CMK (cell line): ENCODE measurements around the gene PCSK4.
"Not testable (repeated sequence)": the region's sequence is repeated elsewhere in the genome, so short reads cannot be mapped to it uniquely, and the experiment has no call there.

Source experiments
- DNase-seq: peaks from one replicate; pipeline ENCODE4 v3.0.0-alpha.2; 2010; ENCODE audit warnings: low read depth

Gene PCSK4

DNA sequence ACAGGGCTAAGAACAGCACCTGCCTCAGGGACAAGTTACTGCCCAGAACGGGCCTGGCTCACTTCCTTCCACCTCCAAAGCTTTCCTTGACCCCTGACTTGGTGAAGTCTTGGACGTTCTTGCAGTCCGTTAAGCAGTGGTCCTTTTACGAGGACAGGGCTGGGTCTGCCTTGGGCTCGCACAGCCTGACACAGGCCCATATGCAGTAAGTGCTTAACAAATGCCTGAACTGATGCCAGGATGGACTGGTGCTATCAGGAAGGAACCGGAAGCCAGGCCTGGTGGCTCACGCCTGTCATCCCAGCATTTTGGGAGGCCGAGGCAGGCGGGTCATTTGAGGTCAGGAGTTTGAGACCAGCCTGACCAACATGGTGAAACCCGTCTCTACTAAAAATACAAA lies 31.9 kb upstream of the PCSK4 start:
- DNase-seq: no peak

GRCh38 chr19:1521636-1522035 lies 31.5 kb upstream of the PCSK4 start:
- no peak for DNase-seq

DNA sequence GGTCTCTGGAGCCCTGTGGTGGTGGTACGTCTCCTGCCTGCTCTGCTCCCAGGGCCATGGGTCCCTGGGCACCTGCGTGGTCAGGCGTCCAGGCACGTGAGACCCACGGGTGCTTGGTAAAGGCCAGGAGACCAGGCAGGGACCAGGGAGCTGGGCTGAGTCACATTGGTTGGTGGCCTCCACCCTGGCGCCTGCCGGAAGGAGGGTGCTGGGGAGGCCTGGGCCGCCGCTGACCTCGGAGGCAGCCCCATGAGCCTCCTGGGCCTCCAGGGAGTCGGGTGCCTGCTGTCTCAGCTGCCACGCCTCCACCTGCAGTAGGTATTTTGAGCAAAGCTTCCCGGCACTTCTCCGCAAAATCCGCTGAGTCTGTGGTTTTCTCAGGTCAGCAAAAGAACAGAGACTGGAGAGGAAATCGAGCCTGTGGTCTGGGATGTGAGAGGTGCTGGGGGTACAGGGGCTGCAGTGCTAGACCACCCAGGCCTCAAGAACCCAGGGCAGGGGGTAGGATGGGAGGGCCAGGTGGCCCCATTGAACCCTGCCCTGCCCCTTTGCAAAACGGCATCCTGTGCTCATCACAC lies 30.1 kb upstream of the PCSK4 start:
- DNase-seq: no peak

- DNase-seq: not testable (repeated sequence)
Measured at GRCh38 chr19:1519802-1520201, 29.7 kb upstream of the PCSK4 start.

- no peak for DNase-seq
Measured at GRCh38 chr19:1518471-1518870, 28.3 kb upstream of the PCSK4 start.

DNA sequence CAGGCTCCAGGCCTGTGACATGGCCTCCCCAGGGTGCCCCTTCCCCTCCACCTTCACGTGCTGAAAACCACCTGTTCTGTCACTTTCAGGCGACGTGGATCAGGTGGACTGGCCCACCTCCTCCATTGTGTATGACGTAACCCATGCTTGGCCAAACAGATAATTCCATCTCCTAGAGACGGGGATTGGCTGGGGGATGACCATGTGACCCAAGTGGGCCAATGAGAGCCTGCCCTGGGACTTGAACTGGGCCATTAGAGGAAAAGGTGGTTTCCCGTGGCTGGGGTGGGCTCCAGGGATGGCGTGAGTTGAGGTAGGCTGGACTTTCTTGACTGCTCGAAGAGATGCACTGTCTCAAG lies 26.2 kb upstream of the PCSK4 start:
- DNase-seq: no peak

- no peak for DNase-seq
Measured at GRCh38 chr19:1514986-1515721, 25.0 kb upstream of the PCSK4 start.

GRCh38 chr19:1514295-1514661 lies 24.1 kb upstream of the PCSK4 start:
- DNase-seq: no peak

DNA sequence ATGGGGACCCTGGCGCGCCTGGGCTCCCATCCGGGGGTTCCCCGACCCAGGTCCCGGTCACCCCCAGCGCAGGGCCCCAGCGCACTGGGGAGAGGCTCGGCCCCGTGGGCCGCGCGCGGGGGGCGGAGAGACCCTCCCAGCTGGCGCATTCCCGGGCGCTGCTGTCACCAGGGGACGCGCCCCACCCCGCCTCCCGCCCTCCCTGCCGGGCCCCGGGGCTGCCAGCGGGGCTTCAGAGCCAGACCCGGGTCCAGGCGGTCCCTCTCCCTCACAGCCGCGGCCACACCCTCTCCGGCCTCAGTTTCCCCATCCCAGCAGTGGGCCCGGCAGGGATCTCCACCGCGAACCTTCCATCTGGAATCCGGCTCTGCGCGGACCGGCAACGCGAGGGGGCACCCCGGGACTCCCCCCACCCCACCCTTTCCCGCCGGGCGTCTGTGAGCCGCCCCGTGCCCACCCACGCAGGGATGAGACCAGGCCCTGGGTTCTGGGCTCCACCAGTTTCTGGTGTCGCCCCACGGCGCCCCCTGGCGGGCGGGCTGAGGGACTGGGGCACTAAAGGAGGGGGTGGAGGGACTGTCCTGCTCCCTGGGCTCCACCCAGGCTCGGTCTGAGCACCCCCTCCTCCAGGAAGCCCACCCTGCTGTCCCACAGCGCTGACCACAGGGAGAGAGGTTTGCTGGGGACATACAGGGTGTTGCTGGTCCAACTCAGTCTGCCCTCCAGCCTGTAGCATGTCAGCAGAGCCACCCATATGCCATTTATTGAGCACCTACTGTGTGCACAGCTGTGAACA lies 23.5 kb upstream of the PCSK4 start:
- DNase-seq: peak; percentile 62

- DNase-seq: no peak
Measured at GRCh38 chr19:1512671-1513498, 22.7 kb upstream of the PCSK4 start, which contains the start of gene ADAMTSL5. Gene ADAMTSL5, minus strand, starts transcription at chr19:1513019. Its CDS starts 2,076 bp downstream, at chr19:1510943.

DNA sequence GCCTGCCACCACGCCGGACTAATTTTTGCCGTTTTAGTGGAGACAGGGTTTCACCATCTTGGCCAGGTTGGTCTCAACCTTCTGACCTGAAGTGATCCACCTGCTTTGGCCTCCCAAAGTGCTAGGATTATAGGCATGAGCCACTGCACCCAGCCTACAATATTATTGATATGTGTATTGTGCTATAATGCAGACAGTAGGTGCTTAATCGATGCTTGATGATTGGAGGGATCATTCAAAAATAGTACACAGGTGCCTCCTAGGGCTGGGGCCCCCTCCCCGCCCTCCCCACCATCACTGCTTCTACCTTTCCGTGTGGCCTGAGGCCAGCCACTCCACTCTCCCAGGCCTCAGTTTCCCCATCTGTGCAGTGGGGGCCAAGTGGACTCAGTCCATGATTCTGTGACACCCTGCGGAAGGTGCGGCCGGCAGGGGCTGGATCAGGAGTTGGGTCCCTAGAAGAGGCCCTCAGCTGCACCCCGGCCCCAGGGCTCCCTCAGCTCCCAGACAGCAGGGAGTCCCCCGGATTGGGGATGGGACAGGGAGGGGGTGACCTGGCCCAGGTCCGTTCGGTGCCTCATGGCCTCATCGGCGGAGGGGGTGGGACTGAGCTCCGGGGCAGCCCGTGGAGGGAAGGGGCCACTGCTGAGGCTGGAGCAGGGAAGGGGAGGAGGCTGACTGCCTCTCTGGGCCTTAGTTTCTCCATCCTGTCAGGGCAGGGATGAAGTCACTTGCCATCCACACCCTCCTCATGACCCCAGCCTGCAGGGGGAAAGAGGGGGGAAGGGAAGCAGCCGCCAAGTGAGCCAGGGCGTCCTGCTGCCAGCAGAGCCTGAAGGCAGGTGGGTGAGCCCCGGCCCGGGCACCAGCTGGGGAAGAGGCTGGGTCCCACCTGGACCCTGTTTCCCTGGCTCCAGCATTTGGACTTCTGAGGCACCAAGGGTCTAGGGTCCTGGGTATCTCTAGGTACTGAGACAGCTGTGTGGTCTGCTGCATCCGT lies 21.5 kb upstream of the PCSK4 start:
- no peak for DNase-seq

GRCh38 chr19:1510807-1511206 lies 20.7 kb upstream of the PCSK4 start:
- no peak for DNase-seq

- DNase-seq: no peak
Measured at GRCh38 chr19:1510442-1510806, 20.3 kb upstream of the PCSK4 start.

- no peak for DNase-seq
Measured at GRCh38 chr19:1509602-1510441, 19.7 kb upstream of the PCSK4 start.

- DNase-seq: no peak
Measured at GRCh38 chr19:1508507-1508856, 18.3 kb upstream of the PCSK4 start.

- DNase-seq: peak; percentile 92
Measured at GRCh38 chr19:1507763-1508506, 17.8 kb upstream of the PCSK4 start.

GRCh38 chr19:1507192-1507660 lies 17.1 kb upstream of the PCSK4 start:
- DNase-seq: no peak

DNA sequence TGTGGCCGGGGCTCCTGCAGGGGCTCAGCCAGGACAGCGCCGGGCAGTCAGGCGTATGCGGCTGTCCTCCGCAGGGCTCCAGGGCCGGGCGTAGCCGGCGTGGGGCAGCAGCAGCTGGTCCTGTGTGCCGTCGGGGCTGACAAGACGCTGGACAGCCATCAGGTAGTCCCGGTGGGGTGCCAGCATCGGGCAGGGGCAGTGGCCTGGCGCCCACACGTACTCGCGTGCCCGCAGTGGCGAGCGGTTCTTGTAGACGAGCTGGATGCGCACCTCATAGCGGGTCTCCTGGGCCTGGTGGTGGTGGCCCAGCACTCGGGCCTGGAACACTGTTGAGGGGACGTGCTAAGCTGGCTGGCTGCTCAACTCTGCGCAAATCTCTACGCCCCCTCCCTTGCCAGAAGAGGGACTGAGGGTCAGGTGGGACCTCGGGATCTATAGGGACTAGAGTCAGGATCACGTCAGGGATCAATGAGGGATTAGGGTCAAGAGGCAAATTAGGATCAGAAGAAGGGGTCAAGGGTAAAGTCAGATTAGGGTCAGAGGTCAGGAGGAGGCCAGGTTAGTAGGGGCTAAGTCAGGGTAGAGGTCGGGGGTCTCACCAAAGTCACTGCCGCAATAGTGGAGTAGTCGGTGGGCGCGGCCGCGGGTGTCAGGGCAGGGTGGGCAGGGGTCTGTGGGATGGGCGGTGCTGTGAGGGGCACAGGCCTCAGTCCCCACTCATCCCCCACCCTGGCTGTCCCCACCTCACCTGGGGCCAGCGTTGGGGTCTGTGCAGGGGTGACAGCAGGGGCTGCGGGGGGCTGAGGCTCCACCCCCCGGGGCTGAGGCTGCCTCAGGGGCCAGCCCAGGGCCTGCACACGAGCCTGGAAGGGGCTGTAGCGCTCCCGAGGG lies 16.1 kb upstream of the PCSK4 start:
- no peak for DNase-seq
